ENCODE results near the gene TAB2. TPM values are rescaled to one million over a fixed set of nuclear protein-coding genes. Genes with fewer than 3 reads are reported as not detected.

The TAB2 gene
- total and polyA plus RNA-seq, 2 of the 8 experiments (the other 6 are each of a cell fraction or from before 2014, with no cell fraction given): 40.4 to 63.0 TPM

DNA sequence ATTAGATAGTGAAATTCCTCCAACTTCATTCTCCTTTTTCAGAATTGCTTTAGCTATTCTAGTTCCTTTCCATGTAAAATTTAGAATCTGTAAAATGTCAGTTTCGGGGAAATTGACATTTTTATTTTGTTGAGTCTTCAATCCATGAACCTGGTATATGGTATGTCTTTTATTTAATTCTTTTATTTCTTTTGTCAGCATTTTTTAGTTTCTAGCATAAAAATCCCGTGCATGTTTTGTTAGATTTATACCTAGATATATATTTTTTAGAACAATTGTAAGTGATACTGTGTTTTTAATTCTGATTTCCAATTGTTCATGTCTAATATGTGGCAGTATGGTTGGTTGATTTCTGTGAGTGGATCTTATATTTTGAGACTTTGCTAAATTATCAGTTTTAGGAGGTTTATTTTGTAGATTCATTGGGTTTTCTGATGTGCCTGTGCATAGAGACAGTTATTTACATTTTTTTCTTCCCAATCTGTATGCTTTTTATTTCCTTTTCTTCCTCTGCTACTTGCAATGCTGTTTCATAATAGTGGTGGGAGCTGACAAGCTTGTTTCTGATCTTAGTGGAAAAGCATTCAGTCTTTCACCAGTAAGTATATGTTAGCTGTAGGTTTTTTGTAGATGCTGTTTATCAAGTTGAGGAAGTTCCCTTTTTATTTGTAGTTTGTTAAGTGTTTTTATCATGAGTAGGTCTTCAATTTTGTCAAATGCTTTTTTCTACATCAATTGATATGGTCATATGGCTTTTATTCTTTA, 13.7 kb downstream of the TAB2 start (continued):
- TF ChIP-seq, protein P1, sequence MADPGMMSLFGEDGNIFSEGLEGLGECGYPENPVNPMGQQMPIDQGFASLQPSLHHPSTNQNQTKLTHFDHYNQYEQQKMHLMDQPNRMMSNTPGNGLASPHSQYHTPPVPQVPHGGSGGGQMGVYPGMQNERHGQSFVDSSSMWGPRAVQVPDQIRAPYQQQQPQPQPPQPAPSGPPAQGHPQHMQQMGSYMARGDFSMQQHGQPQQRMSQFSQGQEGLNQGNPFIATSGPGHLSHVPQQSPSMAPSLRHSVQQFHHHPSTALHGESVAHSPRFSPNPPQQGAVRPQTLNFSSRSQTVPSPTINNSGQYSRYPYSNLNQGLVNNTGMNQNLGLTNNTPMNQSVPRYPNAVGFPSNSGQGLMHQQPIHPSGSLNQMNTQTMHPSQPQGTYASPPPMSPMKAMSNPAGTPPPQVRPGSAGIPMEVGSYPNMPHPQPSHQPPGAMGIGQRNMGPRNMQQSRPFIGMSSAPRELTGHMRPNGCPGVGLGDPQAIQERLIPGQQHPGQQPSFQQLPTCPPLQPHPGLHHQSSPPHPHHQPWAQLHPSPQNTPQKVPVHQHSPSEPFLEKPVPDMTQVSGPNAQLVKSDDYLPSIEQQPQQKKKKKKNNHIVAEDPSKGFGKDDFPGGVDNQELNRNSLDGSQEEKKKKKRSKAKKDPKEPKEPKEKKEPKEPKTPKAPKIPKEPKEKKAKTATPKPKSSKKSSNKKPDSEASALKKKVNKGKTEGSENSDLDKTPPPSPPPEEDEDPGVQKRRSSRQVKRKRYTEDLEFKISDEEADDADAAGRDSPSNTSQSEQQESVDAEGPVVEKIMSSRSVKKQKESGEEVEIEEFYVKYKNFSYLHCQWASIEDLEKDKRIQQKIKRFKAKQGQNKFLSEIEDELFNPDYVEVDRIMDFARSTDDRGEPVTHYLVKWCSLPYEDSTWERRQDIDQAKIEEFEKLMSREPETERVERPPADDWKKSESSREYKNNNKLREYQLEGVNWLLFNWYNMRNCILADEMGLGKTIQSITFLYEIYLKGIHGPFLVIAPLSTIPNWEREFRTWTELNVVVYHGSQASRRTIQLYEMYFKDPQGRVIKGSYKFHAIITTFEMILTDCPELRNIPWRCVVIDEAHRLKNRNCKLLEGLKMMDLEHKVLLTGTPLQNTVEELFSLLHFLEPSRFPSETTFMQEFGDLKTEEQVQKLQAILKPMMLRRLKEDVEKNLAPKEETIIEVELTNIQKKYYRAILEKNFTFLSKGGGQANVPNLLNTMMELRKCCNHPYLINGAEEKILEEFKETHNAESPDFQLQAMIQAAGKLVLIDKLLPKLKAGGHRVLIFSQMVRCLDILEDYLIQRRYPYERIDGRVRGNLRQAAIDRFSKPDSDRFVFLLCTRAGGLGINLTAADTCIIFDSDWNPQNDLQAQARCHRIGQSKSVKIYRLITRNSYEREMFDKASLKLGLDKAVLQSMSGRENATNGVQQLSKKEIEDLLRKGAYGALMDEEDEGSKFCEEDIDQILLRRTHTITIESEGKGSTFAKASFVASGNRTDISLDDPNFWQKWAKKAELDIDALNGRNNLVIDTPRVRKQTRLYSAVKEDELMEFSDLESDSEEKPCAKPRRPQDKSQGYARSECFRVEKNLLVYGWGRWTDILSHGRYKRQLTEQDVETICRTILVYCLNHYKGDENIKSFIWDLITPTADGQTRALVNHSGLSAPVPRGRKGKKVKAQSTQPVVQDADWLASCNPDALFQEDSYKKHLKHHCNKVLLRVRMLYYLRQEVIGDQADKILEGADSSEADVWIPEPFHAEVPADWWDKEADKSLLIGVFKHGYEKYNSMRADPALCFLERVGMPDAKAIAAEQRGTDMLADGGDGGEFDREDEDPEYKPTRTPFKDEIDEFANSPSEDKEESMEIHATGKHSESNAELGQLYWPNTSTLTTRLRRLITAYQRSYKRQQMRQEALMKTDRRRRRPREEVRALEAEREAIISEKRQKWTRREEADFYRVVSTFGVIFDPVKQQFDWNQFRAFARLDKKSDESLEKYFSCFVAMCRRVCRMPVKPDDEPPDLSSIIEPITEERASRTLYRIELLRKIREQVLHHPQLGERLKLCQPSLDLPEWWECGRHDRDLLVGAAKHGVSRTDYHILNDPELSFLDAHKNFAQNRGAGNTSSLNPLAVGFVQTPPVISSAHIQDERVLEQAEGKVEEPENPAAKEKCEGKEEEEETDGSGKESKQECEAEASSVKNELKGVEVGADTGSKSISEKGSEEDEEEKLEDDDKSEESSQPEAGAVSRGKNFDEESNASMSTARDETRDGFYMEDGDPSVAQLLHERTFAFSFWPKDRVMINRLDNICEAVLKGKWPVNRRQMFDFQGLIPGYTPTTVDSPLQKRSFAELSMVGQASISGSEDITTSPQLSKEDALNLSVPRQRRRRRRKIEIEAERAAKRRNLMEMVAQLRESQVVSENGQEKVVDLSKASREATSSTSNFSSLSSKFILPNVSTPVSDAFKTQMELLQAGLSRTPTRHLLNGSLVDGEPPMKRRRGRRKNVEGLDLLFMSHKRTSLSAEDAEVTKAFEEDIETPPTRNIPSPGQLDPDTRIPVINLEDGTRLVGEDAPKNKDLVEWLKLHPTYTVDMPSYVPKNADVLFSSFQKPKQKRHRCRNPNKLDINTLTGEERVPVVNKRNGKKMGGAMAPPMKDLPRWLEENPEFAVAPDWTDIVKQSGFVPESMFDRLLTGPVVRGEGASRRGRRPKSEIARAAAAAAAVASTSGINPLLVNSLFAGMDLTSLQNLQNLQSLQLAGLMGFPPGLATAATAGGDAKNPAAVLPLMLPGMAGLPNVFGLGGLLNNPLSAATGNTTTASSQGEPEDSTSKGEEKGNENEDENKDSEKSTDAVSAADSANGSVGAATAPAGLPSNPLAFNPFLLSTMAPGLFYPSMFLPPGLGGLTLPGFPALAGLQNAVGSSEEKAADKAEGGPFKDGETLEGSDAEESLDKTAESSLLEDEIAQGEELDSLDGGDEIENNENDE (IDR thresholded peaks at IDR 0.05; ENCODE audit: insufficient replicate concordance, low read length): no peak
- TF ChIP-seq JUND (IDR thresholded peaks at IDR 0.05; ENCODE audit: low read length): no peak
